Measurements from ENCODE around the gene PRPF31. TPM values are rescaled to one million over a fixed set of nuclear protein-coding genes. Genes with fewer than 3 reads are reported as not detected.

Gene PRPF31
- total and polyA plus RNA-seq, 2 of the 4 experiments (the other 2 are of a cell fraction): 65.4 to 66.1 TPM

DNA sequence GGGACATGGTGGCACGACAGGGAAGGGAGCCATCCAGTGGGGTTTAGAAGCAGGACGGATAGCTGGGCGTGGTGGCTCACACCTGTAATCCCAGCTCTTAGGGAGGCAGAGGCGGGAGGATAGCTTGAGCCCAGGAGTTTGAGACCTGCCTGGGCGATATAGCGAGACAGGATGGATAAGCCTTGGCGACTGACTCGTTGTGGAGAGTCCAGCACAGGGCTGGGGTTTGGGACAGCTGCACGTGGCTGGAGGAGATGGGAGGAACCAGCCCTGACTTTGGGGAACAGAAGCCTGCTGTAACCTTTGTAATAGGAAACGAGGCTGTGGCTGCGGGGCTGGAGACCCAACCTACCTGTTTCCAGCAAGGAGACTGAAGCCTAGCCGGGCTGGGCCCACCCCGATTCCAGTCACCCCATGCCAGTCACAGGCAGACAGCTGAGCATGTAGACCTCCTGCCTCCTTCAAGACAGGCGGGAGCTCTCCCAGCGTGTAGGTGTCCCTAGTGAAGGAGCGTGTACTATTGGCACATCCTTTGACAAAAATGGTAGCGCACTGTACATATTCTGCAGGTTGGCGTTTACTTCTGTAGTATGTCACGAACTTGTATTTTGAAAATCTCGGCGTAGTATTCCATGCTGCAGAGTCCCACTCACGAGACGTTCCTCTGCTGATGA is 35.9 kb downstream of the PRPF31 start:
- H3K4me1 ChIP-seq (ENCODE audit: control insufficient read depth, insufficient read depth, low read length): no peaks in the 10 kb centered on the region

More for the DNA sequence above, 35.9 kb downstream of the PRPF31 start:
- Histone ChIP-seq H3K56ac (ENCODE audit: extremely low read depth, insufficient read depth, low read length) (no peak overlapping the region), H3K18ac (ENCODE audit: low read depth, low read length) (no peak overlapping the region), H2BK120ac (ENCODE audit: low read depth, low read length) (no peak overlapping the region), H4K5ac (ENCODE audit: low read depth, low read length) (no peak overlapping the region), H2BK5ac (ENCODE audit: low read depth, low read length, poor library complexity, severe bottlenecking) (no peak overlapping the region), H3K27ac (ENCODE audit: insufficient read depth, low read length) (no peak overlapping the region), H4K91ac (ENCODE audit: insufficient read depth, low read depth, low read length) (no peak overlapping the region), H2BK20ac (ENCODE audit: low read depth, low read length) (no peak overlapping the region), H3K14ac (replicated peaks; ENCODE audit: low read depth, low read length) (no peak overlapping the region), H3K4me2 (ENCODE audit: low read depth, low read length) (no peak overlapping the region), H2AK5ac (ENCODE audit: low read depth, low read length) (no peak overlapping the region), H3K4me3 (ENCODE audit: insufficient read depth, low read depth, low read length) (no peak overlapping the region), H2BK15ac (ENCODE audit: low read depth, low read length) (no peak overlapping the region), H3K36me3 (ENCODE audit: control insufficient read depth, insufficient read depth, low read length) (peaks cover 81% of the 10 kb centered on the region), H3K9ac (ENCODE audit: low read depth, low read length) (no peak overlapping the region), H2AK9ac (replicated peaks; ENCODE audit: low read depth, low read length, poor library complexity) (no peak overlapping the region), H3K23ac (ENCODE audit: low read depth, low read length) (no peak overlapping the region), H3K4ac (ENCODE audit: low read depth, low read length) (no peak overlapping the region), H3K27me3 (ENCODE audit: control insufficient read depth, insufficient read depth, low read length) (no peaks in the 10 kb centered on the region), H3K9me3 (ENCODE audit: control insufficient read depth, insufficient read depth, low read length) (no peaks in the 10 kb centered on the region), H4K8ac (ENCODE audit: low read depth in 2 of 2, low read length in 2 of 2) (no peak overlapping the region), H4K20me1 (ENCODE audit: insufficient read depth, low read length) (peaks cover 7% of the 10 kb centered on the region; the same call in 1 of the 2 replicates), H2AFZ (replicated peaks; ENCODE audit: low read length, poor library complexity) (no peak overlapping the region), H3K79me1 (ENCODE audit: low read depth in 1 of 2, low read length in 2 of 2) (peaks cover 3 to 17% of the 10 kb centered on the region in 2 experiments; a peak in 1 of 4 replicates), H3K9me1 (ENCODE audit: insufficient read depth, low read length) (no peaks in the 10 kb centered on the region)
- no TSS peak for BruUV-seq (replicated peaks)
- in situ Hi-C loops (cut with MboI; ENCODE audit: low sequenced_read_pairs): no loop called here
- dilution Hi-C loops (cut with HindIII; ENCODE audit: low sequenced_read_pairs, unreplicated experiment): no loop called here
- POLR2A ChIA-PET (ENCODE audit: unreplicated experiment): no interaction called here
- CTCF ChIA-PET: no interaction called here
- intact Hi-C loops (cut with micrococcal nuclease): no loop called here
- DNase-seq: no peak
- no peak for ATAC-seq (ENCODE audit: low read depth)
- WGBS, 2 experiments (ENCODE audit: extremely low coverage in 2 of 2, insufficient read length in 1 of 2): 86% methylated on average over 10 of the region's 23 CpGs; no CpG with 5 or more reads in 1 of the 2 experiments
- TF ChIP-seq FOS (IDR thresholded peaks at IDR 0.05; ENCODE audit: low read depth, low read length) (no peak), RCOR1 (IDR thresholded peaks at IDR 0.05; ENCODE audit: insufficient replicate concordance, low read length) (no peak), SMC3 (IDR thresholded peaks at IDR 0.05; ENCODE audit: low read depth, low read length) (no peak), NFE2L2 (IDR thresholded peaks at IDR 0.05; ENCODE audit: low read depth, low read length) (no peak), MAFK (IDR thresholded peaks at IDR 0.05; ENCODE audit: low read depth, low read length) (no peak), CEBPB (IDR thresholded peaks at IDR 0.05; ENCODE audit: low read depth, low read length) (no peak), RFX5 (IDR thresholded peaks at IDR 0.05; ENCODE audit: low read depth, low read length) (no peak), CHD1 (IDR thresholded peaks at IDR 0.05; ENCODE audit: low read depth, low read length) (no peak), MAZ (IDR thresholded peaks at IDR 0.05; ENCODE audit: borderline replicate concordance, low read depth, low read length) (no peak)
- TF ChIP-seq, protein P1, sequence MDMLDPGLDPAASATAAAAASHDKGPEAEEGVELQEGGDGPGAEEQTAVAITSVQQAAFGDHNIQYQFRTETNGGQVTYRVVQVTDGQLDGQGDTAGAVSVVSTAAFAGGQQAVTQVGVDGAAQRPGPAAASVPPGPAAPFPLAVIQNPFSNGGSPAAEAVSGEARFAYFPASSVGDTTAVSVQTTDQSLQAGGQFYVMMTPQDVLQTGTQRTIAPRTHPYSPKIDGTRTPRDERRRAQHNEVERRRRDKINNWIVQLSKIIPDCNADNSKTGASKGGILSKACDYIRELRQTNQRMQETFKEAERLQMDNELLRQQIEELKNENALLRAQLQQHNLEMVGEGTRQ (IDR thresholded peaks at IDR 0.05; ENCODE audit: low read depth, low read length): no peak
- TF ChIP-seq, protein P2, sequence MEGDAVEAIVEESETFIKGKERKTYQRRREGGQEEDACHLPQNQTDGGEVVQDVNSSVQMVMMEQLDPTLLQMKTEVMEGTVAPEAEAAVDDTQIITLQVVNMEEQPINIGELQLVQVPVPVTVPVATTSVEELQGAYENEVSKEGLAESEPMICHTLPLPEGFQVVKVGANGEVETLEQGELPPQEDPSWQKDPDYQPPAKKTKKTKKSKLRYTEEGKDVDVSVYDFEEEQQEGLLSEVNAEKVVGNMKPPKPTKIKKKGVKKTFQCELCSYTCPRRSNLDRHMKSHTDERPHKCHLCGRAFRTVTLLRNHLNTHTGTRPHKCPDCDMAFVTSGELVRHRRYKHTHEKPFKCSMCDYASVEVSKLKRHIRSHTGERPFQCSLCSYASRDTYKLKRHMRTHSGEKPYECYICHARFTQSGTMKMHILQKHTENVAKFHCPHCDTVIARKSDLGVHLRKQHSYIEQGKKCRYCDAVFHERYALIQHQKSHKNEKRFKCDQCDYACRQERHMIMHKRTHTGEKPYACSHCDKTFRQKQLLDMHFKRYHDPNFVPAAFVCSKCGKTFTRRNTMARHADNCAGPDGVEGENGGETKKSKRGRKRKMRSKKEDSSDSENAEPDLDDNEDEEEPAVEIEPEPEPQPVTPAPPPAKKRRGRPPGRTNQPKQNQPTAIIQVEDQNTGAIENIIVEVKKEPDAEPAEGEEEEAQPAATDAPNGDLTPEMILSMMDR (conservative IDR thresholded peaks at IDR 0.05; ENCODE audit: low read depth, low read length): no peak
